ENCODE measurements around the gene REM2.
A peak's percentile ranks its signal among the peaks of the same experiment; 100 is the strongest.

Gene REM2

DNA sequence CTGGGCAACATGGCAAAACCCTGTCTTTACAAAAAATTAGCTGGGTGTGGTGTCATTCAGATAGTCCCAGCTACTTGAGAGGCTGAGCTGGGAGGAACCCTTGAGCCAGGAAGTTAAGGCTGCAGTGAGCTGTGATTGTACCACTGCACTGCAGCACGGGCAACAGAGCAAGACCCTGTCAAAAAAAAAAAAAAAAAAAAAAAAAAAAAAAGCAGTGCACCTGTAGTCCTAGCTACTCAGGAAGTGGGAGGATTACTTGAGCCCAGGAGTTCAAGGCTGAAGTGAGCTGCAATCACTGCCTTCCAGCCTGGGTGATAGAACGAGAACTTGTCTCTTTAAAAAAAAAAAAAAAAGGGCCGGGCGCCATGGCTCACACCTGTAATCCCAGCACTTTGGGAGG, 5.6 kb downstream of the REM2 start:
- H4K20me1 ChIP-seq (ENCODE audit: insufficient read depth, low read length), result no peaks in the 10 kb centered on the region
- DNase-seq, result peak; percentile 55
- H2AFZ ChIP-seq (ENCODE audit: low read length), result no peak overlapping the region
- peaks cover 24% of the 10 kb centered on the region for H3F3A ChIP-seq (ENCODE audit: insufficient read depth, low read length)
- peaks cover 5% of the 10 kb centered on the region; the same call in 1 of the 2 replicates for H3K4me1 ChIP-seq (ENCODE audit: low read length)
- TF ChIP-seq, protein P1, sequence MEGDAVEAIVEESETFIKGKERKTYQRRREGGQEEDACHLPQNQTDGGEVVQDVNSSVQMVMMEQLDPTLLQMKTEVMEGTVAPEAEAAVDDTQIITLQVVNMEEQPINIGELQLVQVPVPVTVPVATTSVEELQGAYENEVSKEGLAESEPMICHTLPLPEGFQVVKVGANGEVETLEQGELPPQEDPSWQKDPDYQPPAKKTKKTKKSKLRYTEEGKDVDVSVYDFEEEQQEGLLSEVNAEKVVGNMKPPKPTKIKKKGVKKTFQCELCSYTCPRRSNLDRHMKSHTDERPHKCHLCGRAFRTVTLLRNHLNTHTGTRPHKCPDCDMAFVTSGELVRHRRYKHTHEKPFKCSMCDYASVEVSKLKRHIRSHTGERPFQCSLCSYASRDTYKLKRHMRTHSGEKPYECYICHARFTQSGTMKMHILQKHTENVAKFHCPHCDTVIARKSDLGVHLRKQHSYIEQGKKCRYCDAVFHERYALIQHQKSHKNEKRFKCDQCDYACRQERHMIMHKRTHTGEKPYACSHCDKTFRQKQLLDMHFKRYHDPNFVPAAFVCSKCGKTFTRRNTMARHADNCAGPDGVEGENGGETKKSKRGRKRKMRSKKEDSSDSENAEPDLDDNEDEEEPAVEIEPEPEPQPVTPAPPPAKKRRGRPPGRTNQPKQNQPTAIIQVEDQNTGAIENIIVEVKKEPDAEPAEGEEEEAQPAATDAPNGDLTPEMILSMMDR (IDR thresholded peaks at IDR 0.05; ENCODE audit: low read length), result no peak
- TF ChIP-seq EZH2 (optimal IDR thresholded peaks at IDR 0.05; ENCODE audit: low read depth, low read length), result no peak
- TF ChIP-seq EZH2phosphoT487 (IDR thresholded peaks at IDR 0.05; ENCODE audit: low read length), result no peak
- H3K9ac ChIP-seq (ENCODE audit: low read length), result peak overlapping the region; percentile 82; the same call in 1 of the 2 replicates
- H3K9me2 ChIP-seq (replicated peaks; ENCODE audit: insufficient read depth, low read length), result no peaks in the 10 kb centered on the region
- H3K27me3 ChIP-seq (replicated peaks; ENCODE audit: insufficient read depth, low read length), result no peaks in the 10 kb centered on the region
- no peaks in the 10 kb centered on the region for H3K9me3 ChIP-seq (replicated peaks; ENCODE audit: insufficient read depth, low read length)
- no peaks in the 10 kb centered on the region for H3K79me2 ChIP-seq (ENCODE audit: low read length)
- H3K27ac ChIP-seq (ENCODE audit: low read length), result peak overlapping the region; percentile 97; the same call in 1 of the 2 replicates
- no peak overlapping the region for H3K4me3 ChIP-seq (ENCODE audit: low read length)
- H3K4me2 ChIP-seq (ENCODE audit: low read depth, low read length), result peak overlapping the region; percentile 79; the same call in 1 of the 2 replicates
- H3K36me3 ChIP-seq (replicated peaks; ENCODE audit: insufficient read depth, low read length), result no peaks in the 10 kb centered on the region

DNA sequence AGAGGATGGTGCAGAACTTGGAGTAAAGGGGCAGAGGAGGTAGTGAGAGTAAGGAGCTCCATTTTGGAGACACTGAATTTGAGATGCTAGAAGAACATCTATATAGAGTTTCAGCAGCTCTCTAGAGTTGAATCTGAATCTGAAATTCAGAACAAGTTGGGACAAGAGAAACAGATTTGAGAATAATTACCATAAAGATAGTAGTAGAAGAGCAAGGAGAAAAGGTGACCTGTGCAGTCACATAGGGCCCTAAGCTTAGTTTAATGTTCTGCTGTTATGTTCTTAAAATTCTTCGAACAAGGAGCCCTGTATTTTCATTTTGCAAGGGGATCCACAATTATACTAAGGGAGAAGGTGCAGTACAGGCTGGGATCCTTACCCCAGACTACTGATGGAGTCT, 7.4 kb downstream of the REM2 start:
- no peaks in the 10 kb centered on the region for H3K36me3 ChIP-seq (replicated peaks; ENCODE audit: insufficient read depth, low read length)
- H3K9me2 ChIP-seq (replicated peaks; ENCODE audit: insufficient read depth, low read length), result no peaks in the 10 kb centered on the region
- no peak for DNase-seq
- TF ChIP-seq EZH2phosphoT487 (IDR thresholded peaks at IDR 0.05; ENCODE audit: low read length) (no peak), EZH2 (optimal IDR thresholded peaks at IDR 0.05; ENCODE audit: low read depth, low read length) (no peak)
- TF ChIP-seq, protein P1 (IDR thresholded peaks at IDR 0.05; ENCODE audit: low read length), result no peak
- H3K9ac ChIP-seq (ENCODE audit: low read length), result no peak overlapping the region
- no peak overlapping the region for H2AFZ ChIP-seq (ENCODE audit: low read length)
- H3K9me3 ChIP-seq (replicated peaks; ENCODE audit: insufficient read depth, low read length), result no peaks in the 10 kb centered on the region
- no peak overlapping the region for H3K4me3 ChIP-seq (ENCODE audit: low read length)
- H3K4me1 ChIP-seq (ENCODE audit: low read length), result peaks cover 5% of the 10 kb centered on the region; the same call in 1 of the 2 replicates
- H4K20me1 ChIP-seq (ENCODE audit: insufficient read depth, low read length), result no peaks in the 10 kb centered on the region
- no peak overlapping the region for H3K4me2 ChIP-seq (ENCODE audit: low read depth, low read length)
- H3K79me2 ChIP-seq (ENCODE audit: low read length), result no peaks in the 10 kb centered on the region
- H3F3A ChIP-seq (ENCODE audit: insufficient read depth, low read length), result peaks cover 24% of the 10 kb centered on the region
- H3K27me3 ChIP-seq (replicated peaks; ENCODE audit: insufficient read depth, low read length), result no peaks in the 10 kb centered on the region
- no peak overlapping the region for H3K27ac ChIP-seq (ENCODE audit: low read length)

DNA sequence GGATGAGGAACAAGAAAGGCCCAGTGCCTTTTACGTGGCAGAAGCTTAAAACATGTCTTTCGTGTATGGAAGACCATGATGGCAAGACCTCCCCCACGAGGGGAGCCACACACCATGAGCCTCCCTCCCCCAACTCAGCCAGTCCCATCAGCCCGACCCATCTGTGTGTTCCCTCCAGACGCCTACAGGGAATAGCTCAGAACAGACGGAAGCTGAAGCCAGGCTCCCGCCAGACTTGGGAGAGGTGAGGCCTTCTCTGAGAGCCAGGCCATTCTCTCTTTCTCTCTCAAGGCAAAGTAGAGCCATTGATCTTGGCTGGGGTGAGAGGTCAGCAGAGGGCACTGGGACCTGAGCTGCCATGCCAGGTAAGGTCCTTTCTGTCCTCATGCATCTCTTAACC, 9.5 kb downstream of the REM2 start:
- Histone ChIP-seq H3K27me3 (replicated peaks; ENCODE audit: insufficient read depth, low read length) (no peaks in the 10 kb centered on the region), H3K79me2 (ENCODE audit: low read length) (no peaks in the 10 kb centered on the region), H3K4me3 (ENCODE audit: low read length) (no peak overlapping the region), H3K4me1 (ENCODE audit: low read length) (no peaks in the 10 kb centered on the region), H3F3A (ENCODE audit: insufficient read depth, low read length) (peaks cover 12% of the 10 kb centered on the region; the same call in 1 of the 2 replicates), H3K9ac (ENCODE audit: low read length) (no peak overlapping the region), H3K27ac (ENCODE audit: low read length) (no peak overlapping the region), H3K36me3 (replicated peaks; ENCODE audit: insufficient read depth, low read length) (no peaks in the 10 kb centered on the region), H3K9me2 (replicated peaks; ENCODE audit: insufficient read depth, low read length) (no peaks in the 10 kb centered on the region), H3K9me3 (replicated peaks; ENCODE audit: insufficient read depth, low read length) (no peaks in the 10 kb centered on the region), H3K4me2 (ENCODE audit: low read depth, low read length) (no peak overlapping the region), H4K20me1 (ENCODE audit: insufficient read depth, low read length) (no peaks in the 10 kb centered on the region), H2AFZ (ENCODE audit: low read length) (no peak overlapping the region)
- TF ChIP-seq, protein P1 (IDR thresholded peaks at IDR 0.05; ENCODE audit: low read length), result no peak
- no peak for TF ChIP-seq EZH2 (optimal IDR thresholded peaks at IDR 0.05; ENCODE audit: low read depth, low read length)
- no peak for TF ChIP-seq EZH2phosphoT487 (IDR thresholded peaks at IDR 0.05; ENCODE audit: low read length)
- DNase-seq, result no peak
